ENCODE data around the gene EML6. TPM values are rescaled to one million over a fixed set of nuclear protein-coding genes. Genes with fewer than 3 reads are reported as not detected.
A peak's percentile ranks its signal among the peaks of the same experiment; 100 is the strongest.

Gene EML6
- total and polyA plus RNA-seq, 2 of the 8 experiments (the other 6 are each of a cell fraction or from before 2014, with no cell fraction given), result 1.2 to 1.6 TPM

- no peak for TF ChIP-seq CHD7 (IDR thresholded peaks at IDR 0.05; ENCODE audit: insufficient replicate concordance, low read length)
- no peak for TF ChIP-seq BCL11A (IDR thresholded peaks at IDR 0.05; ENCODE audit: low read depth in 2 of 2, low read length in 2 of 2)
- peak; percentile 66 to 74 for TF ChIP-seq RAD21 (IDR thresholded peaks at IDR 0.05 in 1 of 2, conservative IDR thresholded peaks at IDR 0.05 in 1 of 2; ENCODE audit: low read depth in 2 of 2, low read length in 2 of 2)
- TF ChIP-seq RNF2 (IDR thresholded peaks at IDR 0.05; ENCODE audit: borderline replicate concordance, low read depth, low read length, missing control alignments, poor library complexity, severe bottlenecking), result no peak
- no peak for TF ChIP-seq JUND (IDR thresholded peaks at IDR 0.05; ENCODE audit: low read length)
- no peak for TF ChIP-seq EGR1 (IDR thresholded peaks at IDR 0.05; ENCODE audit: borderline replicate concordance, low read depth, low read length)
- TF ChIP-seq CTCF (IDR thresholded peaks at IDR 0.05; ENCODE audit: control extremely low read depth in 1 of 3, insufficient read depth in 1 of 3, low read depth in 1 of 3, low read length in 3 of 3), result peak in 2 of 3 experiments; percentile 34; a peak in 2 of 4 replicates
These were observed 176.2 kb downstream of the EML6 start (continued) for GRCh38 chr2:54899576-54900200.
